ENCODE measurements around the gene CDC14B. TPM values are rescaled to one million over a fixed set of nuclear protein-coding genes. Genes with fewer than 3 reads are reported as not detected.

Gene CDC14B
- total and polyA plus RNA-seq, 4 donors, result 2.9 to 29.8 (median 8.0) TPM

GRCh38 chr9:96604004-96604319 lies 15.7 kb downstream of the CDC14B start:
- 54 to 82% methylated on average over 3 of the region's 3 CpGs for WGBS, 2 donors

GRCh38 chr9:96603305-96604003 lies 16.2 kb downstream of the CDC14B start:
- WGBS, 2 donors, result 79 to 88% methylated on average over 8 of the region's 8 CpGs

More at GRCh38 chr9:96604004-96604319, 15.7 kb downstream of the CDC14B start:
- TF ChIP-seq CTCF (IDR thresholded peaks at IDR 0.05; ENCODE audit: control extremely low read depth, extremely low read depth), result no peak
- Histone ChIP-seq H3K27ac (ENCODE audit: low read depth in 1 of 2, low read length in 1 of 2) (peak overlapping the region in 1 of 2 donors; percentile 54), H3K9ac (ENCODE audit: insufficient read depth in 1 of 2, low read length in 2 of 2) (no peak overlapping the region), H3K9me3 (ENCODE audit: control insufficient read depth in 4 of 4, insufficient read depth in 3 of 4, low read length in 3 of 4) (no peaks in the 10 kb centered on the region), H3K4me3 (no peak overlapping the region), H3K4me1 (ENCODE audit: control insufficient read depth in 5 of 5, insufficient read depth in 5 of 5, low read length in 5 of 5) (peaks cover 0 to 14% (median 3%) of the 10 kb centered on the region in 5 donors), H3K27me3 (ENCODE audit: control insufficient read depth in 3 of 3, insufficient read depth in 3 of 3, low read length in 2 of 3) (no peaks in the 10 kb centered on the region), H3K36me3 (ENCODE audit: control insufficient read depth in 4 of 4, insufficient read depth in 4 of 4, low read length in 4 of 4) (no peaks in the 10 kb centered on the region)
- ATAC-seq (ENCODE audit: insufficient read depth, low FRiP score) (peak; percentile 66), DNase-seq (no peak)

GRCh38 chr9:96599298-96599697 lies 20.3 kb downstream of the CDC14B start:
- no peak for TF ChIP-seq CTCF (IDR thresholded peaks at IDR 0.05; ENCODE audit: control extremely low read depth, extremely low read depth)
- Histone ChIP-seq H3K9me3 (ENCODE audit: control insufficient read depth in 4 of 4, insufficient read depth in 3 of 4, low read length in 3 of 4) (no peaks in the 10 kb centered on the region), H3K4me1 (ENCODE audit: control insufficient read depth in 5 of 5, insufficient read depth in 5 of 5, low read length in 5 of 5) (peaks cover 0 to 9% (median 0%) of the 10 kb centered on the region in 5 donors), H3K9ac (ENCODE audit: insufficient read depth in 1 of 2, low read length in 2 of 2) (no peak overlapping the region), H3K36me3 (ENCODE audit: control insufficient read depth in 4 of 4, insufficient read depth in 4 of 4, low read length in 4 of 4) (no peaks in the 10 kb centered on the region), H3K27ac (ENCODE audit: low read depth in 1 of 2, low read length in 1 of 2) (no peak overlapping the region), H3K4me3 (no peak overlapping the region), H3K27me3 (ENCODE audit: control insufficient read depth in 3 of 3, insufficient read depth in 3 of 3, low read length in 2 of 3) (no peaks in the 10 kb centered on the region)
- WGBS, 2 donors, result 85 to 88% methylated on average over 5 of the region's 5 CpGs
- ATAC-seq (ENCODE audit: insufficient read depth, low FRiP score) (no peak), DNase-seq (no peak)

More at GRCh38 chr9:96603305-96604003, 16.2 kb downstream of the CDC14B start:
- Histone ChIP-seq H3K4me3 (no peak overlapping the region), H3K9ac (ENCODE audit: insufficient read depth in 1 of 2, low read length in 2 of 2) (no peak overlapping the region), H3K4me1 (ENCODE audit: control insufficient read depth in 5 of 5, insufficient read depth in 5 of 5, low read length in 5 of 5) (peaks cover 0 to 14% (median 3%) of the 10 kb centered on the region in 5 donors), H3K36me3 (ENCODE audit: control insufficient read depth in 4 of 4, insufficient read depth in 4 of 4, low read length in 4 of 4) (no peaks in the 10 kb centered on the region), H3K9me3 (ENCODE audit: control insufficient read depth in 4 of 4, insufficient read depth in 3 of 4, low read length in 3 of 4) (no peaks in the 10 kb centered on the region), H3K27me3 (ENCODE audit: control insufficient read depth in 3 of 3, insufficient read depth in 3 of 3, low read length in 2 of 3) (no peaks in the 10 kb centered on the region), H3K27ac (ENCODE audit: low read depth in 1 of 2, low read length in 1 of 2) (peak overlapping the region in 1 of 2 donors; percentile 54)
- no peak for ATAC-seq (ENCODE audit: insufficient read depth, low FRiP score)
- DNase-seq, result no peak
- TF ChIP-seq CTCF (IDR thresholded peaks at IDR 0.05; ENCODE audit: control extremely low read depth, extremely low read depth), result no peak
